GM18520 (cell line): Measurements from ENCODE around the gene ECM1.

ENCODE experiments used
- ATAC-seq: cut with Tn5 transposase; IDR thresholded peaks from one replicate; pipeline ENCODE4 v1.9.1; 2021; ENCODE audit not compliant: unreplicated experiment

Gene ECM1

GRCh38 chr1:150557065-150557600 lies 49.2 kb downstream of the ECM1 start:
- no peak for ATAC-seq

- ATAC-seq = no peak
Observed at GRCh38 chr1:150557813-150558212, 49.9 kb downstream of the ECM1 start.

GRCh38 chr1:150558303-150558704 lies 50.4 kb downstream of the ECM1 start:
- ATAC-seq = no peak

- no peak for ATAC-seq
Observed at GRCh38 chr1:150558761-150559655, 51.1 kb downstream of the ECM1 start.

GRCh38 chr1:150559656-150560010 lies 51.7 kb downstream of the ECM1 start:
- no peak for ATAC-seq

- no peak for ATAC-seq
Observed at GRCh38 chr1:150560011-150560438, 52.1 kb downstream of the ECM1 start.

GRCh38 chr1:150560576-150561253 lies 52.8 kb downstream of the ECM1 start:
- no peak for ATAC-seq

GRCh38 chr1:150561254-150561973 lies 53.5 kb downstream of the ECM1 start:
- no peak for ATAC-seq

- no peak for ATAC-seq
Observed at GRCh38 chr1:150561974-150562445, 54.1 kb downstream of the ECM1 start.

GRCh38 chr1:150562446-150563339 lies 54.8 kb downstream of the ECM1 start:
- peak; percentile 26 for ATAC-seq
